GM12878 (cell line): Measurements from ENCODE around the gene SIX3.

Experiments
- PBX3 ChIP-seq: IDR thresholded peaks from 2 replicates; pipeline ENCODE4 v1.6.1; 2011; ENCODE audit warnings: mild to moderate bottlenecking, low read depth, low read length, moderate library complexity; ENCODE audit not compliant: insufficient replicate concordance
- SIN3A ChIP-seq: IDR thresholded peaks from 2 replicates; pipeline ENCODE4 v1.6.1; 2012; ENCODE audit warnings: low read depth, low read length, improper control_type of control experiment
- TARDBP ChIP-seq: IDR thresholded peaks from 2 replicates; pipeline ENCODE4 v1.6.1; 2016; ENCODE audit warnings: borderline replicate concordance

GRCh38 chr2:44943031-44943692 is 1.7 kb downstream of the SIX3 start:
- TF ChIP-seq SIN3A (no peak), TARDBP (no peak), PBX3 (no peak)
